ENCODE measurements around the gene CAPN11.
"Not testable (repeated sequence)": the region's sequence is repeated elsewhere in the genome, so short reads cannot be mapped to it uniquely, and the experiment has no call there.

Gene CAPN11

GRCh38 chr6:44193307-44193910, 34.8 kb downstream of the CAPN11 start:
- no peak overlapping the region for H3K4me3 ChIP-seq (replicated peaks; ENCODE audit: insufficient read depth, low read length)
- no peaks in the 10 kb centered on the region for H3K27me3 ChIP-seq (ENCODE audit: insufficient read depth, poor library complexity, severe bottlenecking)
- TF ChIP-seq, protein P1, sequence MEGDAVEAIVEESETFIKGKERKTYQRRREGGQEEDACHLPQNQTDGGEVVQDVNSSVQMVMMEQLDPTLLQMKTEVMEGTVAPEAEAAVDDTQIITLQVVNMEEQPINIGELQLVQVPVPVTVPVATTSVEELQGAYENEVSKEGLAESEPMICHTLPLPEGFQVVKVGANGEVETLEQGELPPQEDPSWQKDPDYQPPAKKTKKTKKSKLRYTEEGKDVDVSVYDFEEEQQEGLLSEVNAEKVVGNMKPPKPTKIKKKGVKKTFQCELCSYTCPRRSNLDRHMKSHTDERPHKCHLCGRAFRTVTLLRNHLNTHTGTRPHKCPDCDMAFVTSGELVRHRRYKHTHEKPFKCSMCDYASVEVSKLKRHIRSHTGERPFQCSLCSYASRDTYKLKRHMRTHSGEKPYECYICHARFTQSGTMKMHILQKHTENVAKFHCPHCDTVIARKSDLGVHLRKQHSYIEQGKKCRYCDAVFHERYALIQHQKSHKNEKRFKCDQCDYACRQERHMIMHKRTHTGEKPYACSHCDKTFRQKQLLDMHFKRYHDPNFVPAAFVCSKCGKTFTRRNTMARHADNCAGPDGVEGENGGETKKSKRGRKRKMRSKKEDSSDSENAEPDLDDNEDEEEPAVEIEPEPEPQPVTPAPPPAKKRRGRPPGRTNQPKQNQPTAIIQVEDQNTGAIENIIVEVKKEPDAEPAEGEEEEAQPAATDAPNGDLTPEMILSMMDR (IDR thresholded peaks at IDR 0.05; ENCODE audit: insufficient read depth, low read length) = no peak
- TF ChIP-seq REST (IDR thresholded peaks at IDR 0.05; ENCODE audit: insufficient replicate concordance, low read depth) = no peak
- no peak for TF ChIP-seq POLR2AphosphoS5 (IDR thresholded peaks at IDR 0.05; ENCODE audit: low read depth)
- no peak for TF ChIP-seq GABPA (IDR thresholded peaks at IDR 0.05; ENCODE audit: low read depth)
- no peak for TF ChIP-seq SPI1 (IDR thresholded peaks at IDR 0.05; ENCODE audit: borderline replicate concordance, low read depth)
- DNase-seq (ENCODE audit: low read depth in 1 of 2, low spot score in 1 of 2) = no peak
- no peak overlapping the region for H3K27ac ChIP-seq (replicated peaks)

DNA sequence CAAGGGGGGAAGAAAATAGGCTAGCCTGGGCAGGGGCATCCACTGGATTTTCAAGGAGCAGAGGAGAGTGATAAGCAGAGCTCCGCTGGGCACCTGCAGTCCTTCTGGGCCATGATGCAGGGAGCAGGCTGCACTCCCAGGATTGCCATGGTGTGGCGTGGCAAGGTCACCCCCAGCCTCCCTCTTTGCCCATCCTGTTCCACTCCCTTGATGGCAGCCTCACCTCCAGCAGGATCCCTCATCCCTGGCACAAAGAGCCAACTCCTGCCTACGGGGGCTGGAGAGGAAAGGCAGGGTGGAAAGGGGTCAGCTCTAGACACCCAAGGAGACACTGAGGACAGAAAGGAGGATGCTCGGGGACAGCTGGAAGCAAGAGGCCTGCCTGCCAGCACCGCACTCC, 35.7 kb downstream of the CAPN11 start:
- Histone ChIP-seq H3K27ac (replicated peaks) (no peak overlapping the region), H3K4me3 (replicated peaks; ENCODE audit: insufficient read depth, low read length) (no peak overlapping the region), H3K27me3 (ENCODE audit: insufficient read depth, poor library complexity, severe bottlenecking) (no peaks in the 10 kb centered on the region)
- TF ChIP-seq POLR2AphosphoS5 (IDR thresholded peaks at IDR 0.05; ENCODE audit: low read depth) = no peak
- no peak for TF ChIP-seq REST (IDR thresholded peaks at IDR 0.05; ENCODE audit: insufficient replicate concordance, low read depth)
- TF ChIP-seq, protein P1 (IDR thresholded peaks at IDR 0.05; ENCODE audit: insufficient read depth, low read length) = no peak
- TF ChIP-seq GABPA (IDR thresholded peaks at IDR 0.05; ENCODE audit: low read depth) = no peak
- no peak for TF ChIP-seq SPI1 (IDR thresholded peaks at IDR 0.05; ENCODE audit: borderline replicate concordance, low read depth)
- DNase-seq (ENCODE audit: low read depth in 1 of 2, low spot score in 1 of 2) = no peak

GRCh38 chr6:44196351-44196750, 37.7 kb downstream of the CAPN11 start:
- not testable (repeated sequence) for DNase-seq (ENCODE audit: low read depth in 1 of 2, low spot score in 1 of 2); H3K4me3 ChIP-seq (replicated peaks; ENCODE audit: insufficient read depth, low read length); H3K27me3 ChIP-seq (ENCODE audit: insufficient read depth, poor library complexity, severe bottlenecking); H3K27ac ChIP-seq (replicated peaks)

- Histone ChIP-seq H3K27ac (replicated peaks) (no peak overlapping the region), H3K27me3 (ENCODE audit: insufficient read depth, poor library complexity, severe bottlenecking) (no peaks in the 10 kb centered on the region), H3K4me3 (replicated peaks; ENCODE audit: insufficient read depth, low read length) (no peak overlapping the region)
- no peak for DNase-seq (ENCODE audit: low read depth in 1 of 2, low spot score in 1 of 2)
- TF ChIP-seq POLR2AphosphoS5 (IDR thresholded peaks at IDR 0.05; ENCODE audit: low read depth) = no peak
- TF ChIP-seq REST (IDR thresholded peaks at IDR 0.05; ENCODE audit: insufficient replicate concordance, low read depth) = no peak
- no peak for TF ChIP-seq GABPA (IDR thresholded peaks at IDR 0.05; ENCODE audit: low read depth)
- TF ChIP-seq, protein P1 (IDR thresholded peaks at IDR 0.05; ENCODE audit: insufficient read depth, low read length) = no peak
- TF ChIP-seq SPI1 (IDR thresholded peaks at IDR 0.05; ENCODE audit: borderline replicate concordance, low read depth) = no peak
Observed at GRCh38 chr6:44198684-44199083, 40.1 kb downstream of the CAPN11 start.

All from HL-60 (cell line).